Activated naive CD8-positive, alpha-beta T cell treated with anti-CD3 and anti-CD28 coated beads for 36 hours (primary cell): Measurements from ENCODE around the gene ZNF800. TPM values are rescaled to one million over a fixed set of nuclear protein-coding genes. Genes with fewer than 3 reads are reported as not detected.
"Not testable (repeated sequence)": the region's sequence is repeated elsewhere in the genome, so short reads cannot be mapped to it uniquely, and the experiment has no call there.

Source experiments
- DNase-seq: peaks from one replicate; pipeline ENCODE4 v3.0.0; 2021
- H3K27ac Mint-ChIP-seq: one replicate; pipeline ENCODE4 v1.8.0; 2022; ENCODE audit warnings: mild to moderate bottlenecking, moderate library complexity, mixed read lengths
- H3K27me3 Mint-ChIP-seq: one replicate; pipeline ENCODE4 v1.8.0; 2022; ENCODE audit warnings: mild to moderate bottlenecking, mixed read lengths
- H3K36me3 Mint-ChIP-seq: one replicate; pipeline ENCODE4 v1.8.0; 2021; ENCODE audit warnings: mild to moderate bottlenecking, mixed read lengths
- H3K4me1 Mint-ChIP-seq: one replicate; pipeline ENCODE4 v1.8.0; 2021; ENCODE audit warnings: mixed read lengths
- H3K4me3 Mint-ChIP-seq: one replicate; pipeline ENCODE4 v1.8.0; 2022; ENCODE audit warnings: mild to moderate bottlenecking, moderate library complexity, mixed read lengths
- H3K9me3 Mint-ChIP-seq: one replicate; pipeline ENCODE4 v1.8.0; 2022; ENCODE audit warnings: mixed read lengths
- total RNA-seq, 2 experiments: library from RNA; stranded (reverse); gene quantifications; one replicate each; pipeline ENCODE4 v1.2.3, GENCODE V29; 2021

ZNF800 gene
- total RNA-seq, 2 experiments from 2014 or later, result 32.1 to 34.2 TPM

- Mint-ChIP-seq H3K27me3 (no peaks in the 10 kb centered on the region), H3K36me3 (no peaks in the 10 kb centered on the region), H3K27ac (peak overlapping the region; percentile 39), H3K4me1 (peaks cover 23% of the 10 kb centered on the region), H3K4me3 (peak overlapping the region; percentile 38), H3K9me3 (no peaks in the 10 kb centered on the region)
- no peak for DNase-seq
Observed at GRCh38 chr7:127404286-127405072, 12.0 kb upstream of the ZNF800 start.

- Mint-ChIP-seq H3K4me3 (no peak overlapping the region), H3K27me3 (no peaks in the 10 kb centered on the region), H3K27ac (no peak overlapping the region), H3K4me1 (peaks cover 24% of the 10 kb centered on the region), H3K36me3 (peaks cover 6% of the 10 kb centered on the region), H3K9me3 (peaks cover 9% of the 10 kb centered on the region)
- DNase-seq, result peak; percentile 61
Observed at GRCh38 chr7:127396184-127396583, 3.7 kb upstream of the ZNF800 start.

DNA sequence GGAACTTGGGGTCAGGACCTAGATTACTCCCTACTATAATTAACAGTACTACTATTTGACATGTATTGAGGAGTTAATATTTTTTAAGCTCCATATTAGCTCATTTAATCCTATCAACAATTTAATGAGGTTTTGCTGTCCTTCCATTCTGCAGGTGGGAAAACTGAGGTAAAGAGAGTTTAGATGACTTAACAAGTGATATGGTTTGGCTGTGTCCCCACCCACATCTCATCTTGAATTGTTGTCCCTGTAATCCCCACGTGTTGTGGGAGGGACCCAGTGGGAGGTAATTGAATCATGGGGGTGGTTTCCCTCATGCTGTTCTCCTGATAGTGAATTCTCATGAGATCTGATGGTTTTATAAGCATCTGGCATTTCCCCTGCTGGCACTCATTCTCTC lies 2.6 kb upstream of the ZNF800 start:
- DNase-seq, H3K9me3 Mint-ChIP-seq, H3K4me3 Mint-ChIP-seq, H3K27me3 Mint-ChIP-seq, H3K27ac Mint-ChIP-seq: not testable (repeated sequence)
- H3K4me1 Mint-ChIP-seq, result peaks cover 33% of the 10 kb centered on the region
- H3K36me3 Mint-ChIP-seq, result peaks cover 14% of the 10 kb centered on the region

- H3K4me1 Mint-ChIP-seq, result peaks cover 46% of the 10 kb centered on the region
- H3K36me3 Mint-ChIP-seq, result peaks cover 27% of the 10 kb centered on the region
- H3K4me3 Mint-ChIP-seq, result peak overlapping the region; percentile 85
- H3K9me3 Mint-ChIP-seq, result peaks cover 9% of the 10 kb centered on the region
- H3K27me3 Mint-ChIP-seq, result no peaks in the 10 kb centered on the region
- H3K27ac Mint-ChIP-seq, result peak overlapping the region; percentile 93
- no peak for DNase-seq
Observed at GRCh38 chr7:127393368-127394058, 1.0 kb upstream of the ZNF800 start.

- H3K9me3 Mint-ChIP-seq, result peaks cover 9% of the 10 kb centered on the region
- peak; percentile 77 for DNase-seq
Observed at GRCh38 chr7:127392182-127392565, 334 bp downstream of the ZNF800 start.

GRCh38 chr7:127391591-127392181 lies 822 bp downstream of the ZNF800 start:
- Mint-ChIP-seq H3K4me1 (peaks cover 60% of the 10 kb centered on the region), H3K36me3 (peaks cover 40% of the 10 kb centered on the region), H3K27ac (peak overlapping the region; percentile 97), H3K27me3 (no peaks in the 10 kb centered on the region), H3K9me3 (peaks cover 9% of the 10 kb centered on the region), H3K4me3 (peak overlapping the region; percentile 99)
- DNase-seq, result peak; percentile 64

More at GRCh38 chr7:127392182-127392565, 334 bp downstream of the ZNF800 start:
- Mint-ChIP-seq H3K4me1 (peaks cover 59% of the 10 kb centered on the region), H3K4me3 (peak overlapping the region; percentile 99), H3K36me3 (peaks cover 39% of the 10 kb centered on the region), H3K27ac (peak overlapping the region; percentile 95), H3K27me3 (no peaks in the 10 kb centered on the region)

DNA sequence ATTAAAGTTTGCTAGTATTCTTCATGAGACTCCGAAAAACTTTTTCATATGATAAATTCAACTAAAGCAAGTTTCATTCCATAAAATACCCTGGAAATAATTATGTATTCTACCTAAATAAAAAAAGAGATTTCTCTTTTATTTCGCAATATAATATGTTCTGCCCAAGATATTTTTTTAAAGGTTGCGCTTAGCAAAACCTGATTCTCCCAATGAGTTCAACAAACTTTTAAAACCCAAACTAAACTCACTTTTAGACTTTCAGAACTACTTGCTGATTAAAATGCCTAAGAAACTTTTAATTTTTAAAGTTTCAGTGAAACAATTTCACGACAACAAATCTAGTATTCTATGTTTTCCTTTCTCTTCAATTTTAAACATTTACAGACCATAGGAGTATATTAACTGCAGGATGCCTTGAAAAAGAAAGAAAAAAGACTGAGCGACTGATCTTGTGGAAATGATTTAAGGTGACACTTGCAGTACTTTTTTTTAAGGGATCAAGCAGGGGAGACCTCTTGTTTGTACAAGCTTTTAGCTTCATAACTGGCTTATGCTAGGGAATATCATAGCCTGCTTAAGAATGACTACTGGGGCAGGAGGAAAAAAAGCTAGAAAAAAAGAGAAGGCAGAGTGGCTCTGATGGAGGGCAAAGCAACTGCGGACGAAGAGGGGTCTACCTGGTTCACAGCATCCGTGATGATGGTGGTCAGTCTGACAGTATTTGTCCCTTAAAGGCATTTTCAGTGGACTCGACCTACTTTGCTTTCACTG lies 1.5 kb downstream of the ZNF800 start:
- peak overlapping the region; percentile 99 for H3K4me3 Mint-ChIP-seq
- peaks cover 43% of the 10 kb centered on the region for H3K36me3 Mint-ChIP-seq
- H3K4me1 Mint-ChIP-seq, result peaks cover 59% of the 10 kb centered on the region
- no peaks in the 10 kb centered on the region for H3K27me3 Mint-ChIP-seq
- peak overlapping the region; percentile 97 for H3K27ac Mint-ChIP-seq
- DNase-seq, result no peak
- H3K9me3 Mint-ChIP-seq, result peaks cover 8% of the 10 kb centered on the region

DNA sequence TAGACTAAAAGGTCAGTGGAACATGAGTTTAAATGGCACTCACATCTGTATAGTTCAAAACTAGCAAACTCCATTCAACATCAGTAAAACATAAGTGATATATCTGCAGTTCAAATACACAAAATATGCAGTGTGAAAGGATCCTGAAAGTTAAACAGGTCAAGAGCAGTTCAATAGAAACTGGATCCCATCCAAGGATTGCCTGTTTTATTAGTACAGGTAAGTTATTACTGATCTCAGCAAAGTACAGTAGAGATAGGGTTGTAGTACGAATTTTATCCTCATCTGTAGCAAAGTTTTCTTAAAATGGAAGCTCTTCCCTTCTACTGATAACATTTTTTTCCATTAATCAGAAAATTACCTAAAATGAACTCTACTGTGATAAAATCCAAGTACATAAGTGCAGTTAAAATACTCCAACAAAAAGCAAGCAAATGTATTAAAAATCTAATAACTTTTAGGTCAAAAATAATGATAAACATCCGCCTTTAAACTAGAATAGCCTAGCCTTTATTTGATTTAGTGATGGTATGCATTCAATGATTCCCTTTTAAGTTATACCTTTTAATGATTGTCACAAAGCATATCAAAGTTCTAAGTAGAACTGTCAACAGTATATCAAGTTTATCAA lies 2.2 kb downstream of the ZNF800 start:
- Mint-ChIP-seq H3K27me3 (no peaks in the 10 kb centered on the region), H3K27ac (no peak overlapping the region), H3K36me3 (peaks cover 45% of the 10 kb centered on the region), H3K4me1 (peaks cover 55% of the 10 kb centered on the region), H3K9me3 (peaks cover 3% of the 10 kb centered on the region), H3K4me3 (peak overlapping the region; percentile 99)
- DNase-seq, result no peak

DNA sequence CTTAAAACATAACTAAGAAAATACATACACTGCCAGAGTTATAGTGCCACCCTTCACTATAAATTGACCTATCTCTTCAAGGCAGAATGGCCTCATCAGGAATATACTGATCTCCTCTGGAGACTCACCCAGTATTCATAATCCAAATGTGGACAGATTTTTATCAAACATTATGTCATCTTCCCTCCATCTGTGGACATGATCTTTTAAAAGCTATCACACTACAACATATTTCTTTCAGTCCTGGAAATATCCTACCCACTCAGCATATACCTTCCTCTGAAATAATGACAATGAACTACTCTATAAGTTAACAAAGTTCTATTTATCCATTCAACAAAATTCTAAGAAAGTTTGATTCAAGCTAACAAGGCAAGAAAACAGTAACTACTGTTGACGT lies 3.2 kb downstream of the ZNF800 start:
- H3K4me1 Mint-ChIP-seq, result peaks cover 54% of the 10 kb centered on the region
- H3K9me3 Mint-ChIP-seq, result no peaks in the 10 kb centered on the region
- no peak overlapping the region for H3K27ac Mint-ChIP-seq
- H3K36me3 Mint-ChIP-seq, result peaks cover 47% of the 10 kb centered on the region
- H3K27me3 Mint-ChIP-seq, result no peaks in the 10 kb centered on the region
- no peak for DNase-seq
- H3K4me3 Mint-ChIP-seq, result peak overlapping the region; percentile 7

DNA sequence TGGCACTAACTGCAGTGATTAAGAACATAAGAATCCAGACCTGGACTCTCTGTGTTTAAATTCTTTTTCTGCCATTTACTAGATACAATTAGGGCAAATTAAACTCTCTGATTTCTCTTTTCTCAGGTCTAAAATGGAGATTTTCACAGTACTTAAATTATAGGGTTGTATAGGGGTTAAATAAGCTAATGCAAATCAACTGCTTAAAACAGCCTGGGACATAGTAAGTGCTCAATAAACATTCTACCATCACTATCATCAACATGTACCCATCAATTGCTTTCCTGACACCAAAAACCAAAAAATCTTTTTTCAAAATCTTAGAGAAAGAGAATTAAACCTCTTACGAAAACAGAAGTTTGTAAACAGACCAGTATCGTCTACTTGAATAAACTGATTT lies 4.5 kb downstream of the ZNF800 start:
- Mint-ChIP-seq H3K9me3 (no peaks in the 10 kb centered on the region), H3K27ac (no peak overlapping the region), H3K27me3 (no peaks in the 10 kb centered on the region), H3K4me3 (no peak overlapping the region), H3K36me3 (peaks cover 54% of the 10 kb centered on the region), H3K4me1 (peaks cover 52% of the 10 kb centered on the region)
- DNase-seq, result no peak

- peaks cover 42% of the 10 kb centered on the region for H3K36me3 Mint-ChIP-seq
- no peak for DNase-seq
- H3K4me1 Mint-ChIP-seq, result peaks cover 61% of the 10 kb centered on the region
- H3K27me3 Mint-ChIP-seq, result no peaks in the 10 kb centered on the region
- H3K27ac Mint-ChIP-seq, result peak overlapping the region; percentile 27
- H3K9me3 Mint-ChIP-seq, result no peaks in the 10 kb centered on the region
- no peak overlapping the region for H3K4me3 Mint-ChIP-seq
Observed at GRCh38 chr7:127383123-127383835, 9.2 kb downstream of the ZNF800 start.

DNA sequence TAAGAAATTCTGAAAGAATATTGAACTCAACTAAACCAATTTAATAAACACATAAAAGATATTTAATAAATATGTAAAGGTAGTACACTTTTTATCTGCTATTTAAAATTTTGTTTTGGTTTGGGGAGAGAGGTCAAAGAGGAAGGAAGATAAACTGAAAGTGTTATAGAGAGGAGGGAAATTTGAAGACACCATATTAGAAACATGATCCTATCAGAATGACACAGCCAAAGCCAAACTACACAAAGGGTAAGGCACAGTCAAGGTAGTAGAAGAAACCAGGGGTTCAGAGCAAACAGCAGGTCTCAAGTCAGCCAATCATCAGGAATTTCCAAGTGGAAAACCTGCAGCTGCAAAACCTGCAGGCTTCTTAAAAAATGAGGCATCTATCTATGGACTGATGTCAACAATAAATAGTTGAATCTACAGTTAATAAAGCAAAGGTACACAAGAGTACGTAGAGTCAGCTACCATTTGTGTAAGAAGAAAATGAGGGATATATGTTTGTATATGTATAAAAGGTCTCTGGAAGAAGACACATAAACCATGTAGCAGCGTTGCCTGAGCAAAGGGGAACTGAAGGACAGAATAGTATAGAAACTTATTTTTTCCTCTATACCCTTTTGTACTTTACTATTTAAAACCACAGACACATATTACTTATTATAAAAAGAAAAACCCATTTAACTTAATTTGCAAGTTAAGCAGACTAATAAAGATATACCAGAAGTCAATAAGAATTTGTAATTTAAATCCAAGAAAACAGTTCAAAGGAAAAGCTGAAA lies 10.0 kb downstream of the ZNF800 start:
- no peaks in the 10 kb centered on the region for H3K27me3 Mint-ChIP-seq
- no peaks in the 10 kb centered on the region for H3K9me3 Mint-ChIP-seq
- peaks cover 42% of the 10 kb centered on the region for H3K36me3 Mint-ChIP-seq
- H3K4me1 Mint-ChIP-seq, result peaks cover 60% of the 10 kb centered on the region
- H3K27ac Mint-ChIP-seq, result peak overlapping the region; percentile 27
- H3K4me3 Mint-ChIP-seq, result no peak overlapping the region
- no peak for DNase-seq

- H3K4me3 Mint-ChIP-seq, result no peak overlapping the region
- H3K27ac Mint-ChIP-seq, result no peak overlapping the region
- no peak for DNase-seq
- H3K9me3 Mint-ChIP-seq, result no peaks in the 10 kb centered on the region
- H3K27me3 Mint-ChIP-seq, result no peaks in the 10 kb centered on the region
- H3K4me1 Mint-ChIP-seq, result peaks cover 64% of the 10 kb centered on the region
- H3K36me3 Mint-ChIP-seq, result peaks cover 35% of the 10 kb centered on the region
Observed at GRCh38 chr7:127380479-127380878, 12.0 kb downstream of the ZNF800 start.
